Measurements from ENCODE around the gene ACSL3. TPM values are rescaled to one million over a fixed set of nuclear protein-coding genes. Genes with fewer than 3 reads are reported as not detected.
"Not testable (repeated sequence)": the region's sequence is repeated elsewhere in the genome, so short reads cannot be mapped to it uniquely, and the experiment has no call there.

Gene ACSL3
- total RNA-seq (2014; rRNA removed; shearing (Covaris generic)): 83.1 and 90.6 TPM in 2 replicates

DNA sequence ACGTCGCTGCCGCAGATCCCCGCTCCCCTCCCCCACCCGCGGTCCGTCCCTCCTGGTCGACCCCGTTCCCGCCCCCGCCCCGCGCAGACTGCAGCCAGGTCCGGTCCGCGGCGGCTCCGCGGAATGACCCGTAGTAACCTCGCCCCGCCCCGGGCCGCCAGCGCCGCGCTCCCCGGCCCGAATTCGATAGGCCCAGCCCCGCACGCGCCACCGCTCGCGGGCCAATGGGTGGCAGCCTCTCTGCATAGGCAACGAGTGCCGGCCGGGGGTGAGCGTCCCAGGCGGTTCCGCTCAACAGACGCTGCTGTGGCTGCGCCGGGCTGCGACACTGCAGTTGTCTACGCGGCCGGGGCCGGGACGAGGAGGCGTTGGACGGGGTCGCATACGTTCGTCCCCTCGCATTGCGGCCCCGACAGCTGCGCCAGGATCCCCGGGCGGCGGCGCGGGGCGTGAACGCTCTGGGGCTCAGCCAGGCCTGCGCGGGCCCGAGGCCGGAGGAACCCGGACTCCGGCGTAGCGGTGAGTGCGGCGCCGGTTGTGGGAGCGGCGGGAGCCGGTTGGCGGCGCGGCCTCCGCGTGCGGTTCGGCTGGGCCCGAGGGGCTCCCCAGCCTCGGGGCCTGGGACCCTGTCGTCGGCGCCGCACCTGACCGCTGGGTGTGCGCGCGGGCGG lies at the start of gene ACSL3:
Gene ACSL3 (plus strand): TSS at position 297 of the 671 bp plus-strand sequence. CDS start 47,737 bp downstream, outside the sequence.
- peak; percentile 92 for DNase-seq (ENCODE audit: low read depth)

DNA sequence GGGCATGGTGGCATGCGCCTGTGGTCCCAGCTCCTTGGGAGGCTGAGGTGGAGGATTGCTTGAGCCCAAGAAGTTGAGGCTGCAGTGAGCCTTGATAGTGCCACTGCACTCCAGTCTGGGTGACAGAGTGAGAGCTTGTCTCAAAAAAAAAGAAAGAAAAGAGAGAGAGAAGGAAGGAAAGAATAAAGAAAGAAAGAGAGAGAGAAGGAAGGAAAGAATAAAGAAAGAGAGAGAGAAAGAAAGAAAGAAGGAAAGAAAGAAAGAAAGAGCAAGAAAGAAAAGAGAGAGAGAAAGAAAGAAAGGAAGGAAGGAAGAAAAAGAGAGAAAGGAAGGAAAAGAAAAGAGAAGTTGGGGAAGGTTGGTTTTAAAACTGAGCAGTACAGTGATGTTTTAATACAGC lies 49.0 kb upstream of the ACSL3 start:
- DNase-seq (ENCODE audit: low read depth): no peak

DNA sequence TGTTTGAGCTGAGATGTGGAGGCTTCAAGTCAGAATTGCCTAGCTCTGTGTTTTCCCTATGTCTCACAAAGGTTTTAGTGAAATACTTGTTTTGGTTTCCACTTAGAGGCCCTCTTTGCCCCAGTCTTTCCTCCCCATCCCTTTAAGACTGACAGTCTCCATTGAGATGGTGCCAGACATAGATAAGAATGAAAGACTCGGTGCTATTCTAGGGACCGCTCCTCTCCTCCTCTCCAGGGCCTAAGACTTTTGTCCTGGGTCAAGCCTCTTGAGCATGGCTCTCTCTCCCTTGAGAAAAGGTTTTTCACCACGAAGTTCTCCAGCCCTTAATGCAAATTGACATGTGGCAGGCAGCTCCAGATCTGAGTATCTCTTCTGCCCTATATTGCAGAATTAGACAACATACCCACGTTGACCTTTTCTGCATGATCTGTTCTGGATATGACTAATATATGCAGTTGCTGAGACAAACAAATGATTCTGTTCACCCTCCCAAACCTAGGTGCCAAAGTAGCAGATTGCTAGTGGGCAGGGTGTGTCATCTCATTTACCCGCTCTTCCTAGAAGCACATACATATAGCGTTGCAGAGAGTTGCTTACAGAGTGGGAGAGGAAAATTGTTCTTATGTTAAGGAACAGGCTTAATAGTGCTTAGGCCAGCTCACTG lies 47.5 kb upstream of the ACSL3 start:
- DNase-seq (ENCODE audit: low read depth): peak; percentile 13

DNA sequence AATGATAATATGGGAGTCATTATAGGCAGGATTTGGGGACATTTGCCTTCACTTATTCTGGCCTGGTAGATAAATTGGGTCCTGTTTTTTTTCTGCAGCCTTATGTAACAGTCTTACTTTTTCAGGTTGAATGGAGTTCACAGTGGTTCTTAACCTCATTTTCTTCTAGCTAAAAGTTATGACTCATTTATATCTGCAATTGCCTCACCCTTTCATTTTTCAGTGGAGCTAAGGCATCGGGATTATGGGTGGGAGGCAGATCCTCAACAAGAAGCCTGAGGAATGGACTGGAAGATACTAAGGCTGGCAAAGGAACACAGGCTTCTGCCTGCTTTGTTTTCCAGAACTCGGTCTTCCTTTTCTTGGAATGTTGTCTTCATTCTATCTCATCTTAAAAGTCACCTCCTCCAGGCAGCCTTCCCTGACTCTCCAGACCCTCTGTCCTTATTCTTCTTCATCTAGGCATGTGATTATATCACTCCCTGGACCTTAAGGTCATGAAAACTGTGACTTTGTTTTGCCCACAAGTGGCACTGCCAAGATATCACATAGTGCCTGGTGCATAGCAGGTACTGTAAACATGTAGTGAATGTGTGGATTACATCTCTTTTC lies 41.0 kb upstream of the ACSL3 start:
- DNase-seq (ENCODE audit: low read depth): peak; percentile 43

DNA sequence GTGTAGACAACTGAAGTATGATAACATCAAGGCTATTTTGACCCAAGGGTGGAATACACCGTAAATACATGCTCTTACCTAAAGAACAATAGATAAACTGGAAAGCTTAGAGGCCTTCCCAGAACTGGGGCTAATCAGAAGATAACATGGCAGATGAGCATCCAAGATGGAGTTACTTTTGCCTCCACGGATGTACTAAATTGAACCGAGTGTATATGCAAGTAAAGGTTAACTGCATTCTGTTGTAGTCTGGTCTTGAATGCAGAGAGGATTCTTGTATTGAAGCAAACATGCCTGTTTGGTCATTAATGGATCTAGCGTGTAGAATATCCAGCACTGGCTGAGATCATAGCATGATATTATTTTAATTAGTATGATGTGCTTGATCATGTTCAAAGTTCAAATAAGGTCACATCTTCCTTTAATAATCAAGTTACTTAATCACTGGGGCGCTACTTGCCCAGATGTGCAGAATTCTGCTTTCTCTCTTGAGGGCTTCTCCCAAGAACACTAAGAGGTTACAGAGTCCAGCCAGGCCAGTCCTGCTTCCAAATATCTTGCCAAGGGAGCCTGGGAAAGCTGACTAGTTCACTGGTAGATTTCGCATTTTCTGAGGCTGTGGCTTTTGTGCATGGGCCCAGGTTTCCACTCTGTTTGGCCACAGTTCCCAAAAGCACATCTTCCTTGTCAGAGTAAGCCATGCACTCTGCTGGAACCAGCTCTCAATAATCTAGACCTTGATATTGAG lies 37.5 kb upstream of the ACSL3 start:
- no peak for DNase-seq (ENCODE audit: low read depth)

DNA sequence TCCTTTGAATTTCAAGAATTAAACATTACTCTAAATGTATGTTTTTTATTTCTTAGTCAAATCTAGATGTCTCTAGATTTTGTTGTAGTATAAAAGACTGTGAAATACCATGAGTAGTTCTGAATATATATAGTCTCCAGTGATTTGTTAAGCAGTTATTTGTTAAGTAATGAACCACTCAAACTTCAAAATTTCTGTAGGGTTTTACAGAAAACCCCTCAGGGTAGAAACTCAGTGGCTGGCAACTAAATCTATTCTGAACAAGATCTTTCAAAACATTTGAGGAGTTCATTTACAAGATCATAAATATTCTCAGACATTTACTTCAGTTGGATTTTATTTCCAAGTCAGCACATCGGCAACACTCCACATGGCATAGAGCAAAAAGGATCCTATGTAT lies 35.8 kb upstream of the ACSL3 start:
- peak; percentile 16 for DNase-seq (ENCODE audit: low read depth)

DNA sequence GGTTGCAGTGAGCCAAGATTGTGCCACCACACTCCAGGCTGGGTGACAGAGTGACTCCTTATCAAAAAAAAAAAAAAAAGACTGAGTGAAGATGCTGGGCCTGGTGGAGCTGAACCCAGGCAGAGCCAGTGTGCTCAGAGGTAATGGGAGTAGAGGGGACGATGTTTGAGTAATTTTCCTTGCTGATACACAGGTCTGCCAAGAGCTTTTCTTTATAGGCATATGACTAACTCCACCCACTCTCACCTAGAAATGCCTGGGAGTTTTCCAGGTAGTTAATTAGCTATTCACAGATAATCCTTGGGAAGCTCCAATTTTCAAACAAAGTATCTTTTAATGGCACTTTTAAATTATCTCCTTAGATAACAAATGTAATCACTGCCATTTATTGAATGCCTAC lies 33.4 kb upstream of the ACSL3 start:
- DNase-seq (ENCODE audit: low read depth): no peak

DNA sequence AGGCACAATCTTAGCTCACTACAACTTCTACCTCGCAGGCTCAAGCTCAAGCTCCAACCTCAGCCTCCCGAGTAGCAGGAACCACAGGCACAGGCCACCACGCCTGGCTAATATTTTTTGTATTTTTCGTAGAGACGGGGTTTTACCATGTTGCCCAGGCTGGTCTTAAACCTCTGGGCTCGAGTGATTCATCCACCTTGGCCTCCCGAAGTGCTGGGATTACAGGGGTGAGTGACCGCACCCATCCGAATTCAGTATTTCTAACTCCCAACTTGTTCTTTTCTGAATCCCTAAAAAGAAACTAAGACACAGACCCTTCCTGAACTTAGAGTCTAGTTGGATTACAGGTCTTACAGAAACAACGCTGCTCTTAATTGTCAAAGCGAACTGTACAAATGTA lies 32.3 kb upstream of the ACSL3 start:
- DNase-seq (ENCODE audit: low read depth): no peak

DNA sequence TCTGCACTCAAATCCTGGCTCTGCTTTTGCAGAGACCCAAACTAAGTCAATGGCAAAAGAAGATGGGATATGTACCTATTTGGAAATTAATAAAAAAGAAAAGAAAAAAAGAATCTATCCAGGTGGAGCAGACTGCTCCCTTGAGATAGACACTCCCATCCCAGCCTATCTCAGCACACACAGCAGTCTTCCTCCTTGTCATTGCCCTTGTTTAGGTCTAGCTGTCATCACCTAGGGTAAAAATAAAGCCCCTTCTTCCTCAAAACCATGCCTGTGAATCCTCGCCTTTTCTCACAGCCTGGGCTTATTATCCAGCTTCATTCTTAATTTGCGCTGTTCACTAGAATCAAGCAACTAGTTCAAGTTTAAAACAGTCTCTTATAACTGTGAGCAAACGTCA lies 30.7 kb upstream of the ACSL3 start:
- no peak for DNase-seq (ENCODE audit: low read depth)

DNA sequence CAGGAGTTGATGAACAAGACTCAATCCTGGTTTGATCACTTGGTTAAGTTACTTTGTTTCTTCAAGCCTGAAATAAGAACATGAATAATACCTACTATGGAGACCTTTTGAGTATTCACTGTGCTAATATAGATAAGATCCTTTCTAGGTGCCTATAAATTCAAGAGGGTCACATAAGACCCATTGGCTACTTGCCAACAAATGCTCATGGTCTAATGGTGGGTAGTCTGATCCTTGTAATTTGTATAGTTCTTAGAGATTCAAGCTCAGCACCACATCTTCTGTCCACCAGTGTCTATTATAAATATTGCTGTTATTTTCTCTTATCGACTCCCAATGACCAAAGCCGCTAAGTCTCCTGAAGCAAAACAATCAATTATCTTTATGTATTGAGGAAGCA lies 27.4 kb upstream of the ACSL3 start:
- no peak for DNase-seq (ENCODE audit: low read depth)

DNA sequence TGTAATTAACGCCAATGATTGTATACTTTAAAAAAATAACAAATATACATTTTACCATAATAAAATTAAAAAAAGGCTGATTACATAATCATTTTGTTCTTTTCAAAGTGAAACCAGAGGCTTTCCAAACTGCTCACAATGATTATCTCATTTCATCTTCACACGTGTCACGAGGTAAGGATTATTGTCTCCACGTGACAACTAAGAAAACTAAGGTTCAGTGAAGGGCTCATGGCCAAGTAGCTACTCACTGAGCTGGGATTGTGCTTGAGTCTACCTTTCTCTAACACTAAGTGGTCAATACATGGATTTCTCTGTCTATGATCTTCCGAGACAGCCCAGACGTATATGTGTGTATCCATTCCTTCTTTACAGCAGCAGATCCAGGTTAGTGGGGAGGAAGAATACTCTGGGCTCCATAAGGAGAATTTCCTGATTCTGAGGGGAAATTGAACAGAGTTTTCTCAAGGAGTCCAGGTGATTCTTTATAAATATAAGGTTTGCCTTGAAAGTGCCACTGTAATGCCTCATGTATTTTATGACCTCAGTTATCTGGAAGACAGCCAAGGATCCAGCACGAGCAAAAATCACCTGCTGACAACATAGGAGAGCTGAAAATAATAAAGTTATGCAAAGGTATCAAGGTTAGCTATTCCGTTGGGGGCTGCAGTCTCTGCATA lies 25.6 kb upstream of the ACSL3 start:
- DNase-seq (ENCODE audit: low read depth): peak; percentile 47

DNA sequence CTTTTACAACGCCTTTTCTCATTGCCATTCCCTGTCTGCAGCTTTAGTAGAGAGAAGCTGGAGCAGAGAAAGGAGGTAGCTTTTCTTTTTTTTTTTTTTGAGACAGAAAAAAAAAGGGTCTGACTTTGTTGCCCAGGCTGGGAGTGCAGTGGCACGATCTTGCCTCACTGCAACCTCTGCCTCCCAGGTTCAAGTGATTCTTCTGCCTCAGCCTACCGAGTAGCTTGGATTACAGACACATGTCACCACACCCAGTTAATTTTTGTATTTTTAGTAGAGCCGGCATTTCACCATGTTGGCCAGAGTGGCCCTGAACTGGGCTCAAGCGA lies 25.0 kb upstream of the ACSL3 start:
- DNase-seq (ENCODE audit: low read depth): no peak

DNA sequence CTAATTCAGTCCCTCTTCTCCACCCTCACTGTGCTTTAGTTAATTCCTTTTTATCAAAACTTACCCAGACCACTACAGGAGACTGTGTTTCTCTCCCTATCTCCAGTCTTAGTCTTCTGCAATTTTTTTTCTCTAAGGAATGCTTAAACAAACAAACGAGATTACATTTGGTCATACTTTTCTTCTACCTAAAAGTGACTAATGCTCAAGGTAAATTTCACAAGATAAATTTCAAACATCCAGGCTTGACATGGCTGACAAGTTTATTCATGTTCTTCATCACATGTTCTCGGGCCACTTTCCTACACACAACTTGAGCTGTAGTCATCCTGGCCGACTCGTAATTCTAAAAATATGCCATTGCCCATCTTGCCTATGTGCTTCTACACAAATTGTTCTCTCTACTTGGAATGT lies 23.2 kb upstream of the ACSL3 start:
- peak; percentile 75 for DNase-seq (ENCODE audit: low read depth)

DNA sequence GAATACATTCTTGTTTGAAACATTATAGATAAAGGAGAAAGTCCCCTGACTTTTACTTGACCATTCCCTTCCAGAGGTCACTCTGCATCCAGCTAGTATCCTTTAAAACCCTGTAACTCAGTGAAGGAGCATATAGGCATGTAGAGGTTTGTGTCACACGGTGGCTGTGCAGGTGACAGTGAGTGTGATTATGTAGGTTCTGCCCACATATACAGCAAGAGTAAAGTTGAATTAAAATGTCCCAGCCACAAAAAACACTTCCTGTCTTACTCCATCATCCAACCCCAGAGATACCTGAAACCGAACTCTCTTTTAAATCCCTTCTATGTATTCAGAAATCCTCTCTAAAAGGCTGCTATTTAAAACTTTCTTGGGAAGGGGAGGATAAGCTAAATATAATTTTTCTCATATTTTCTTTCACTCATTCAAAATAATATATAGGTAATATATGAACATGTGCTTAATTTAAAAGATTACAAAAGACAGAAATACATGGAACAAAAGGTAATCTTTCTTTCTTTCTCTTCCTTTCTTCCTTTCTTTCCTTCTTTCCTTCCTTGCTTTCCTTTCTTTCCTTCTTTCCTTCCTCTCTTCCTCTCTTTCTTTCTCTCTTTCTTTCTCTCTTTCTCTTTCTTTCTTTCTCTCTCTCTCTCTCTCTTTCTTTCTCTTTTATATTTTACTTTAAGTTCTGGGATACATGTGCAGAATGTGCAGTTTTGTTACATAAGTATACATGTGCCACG lies 20.6 kb upstream of the ACSL3 start:
- no peak for DNase-seq (ENCODE audit: low read depth)

DNA sequence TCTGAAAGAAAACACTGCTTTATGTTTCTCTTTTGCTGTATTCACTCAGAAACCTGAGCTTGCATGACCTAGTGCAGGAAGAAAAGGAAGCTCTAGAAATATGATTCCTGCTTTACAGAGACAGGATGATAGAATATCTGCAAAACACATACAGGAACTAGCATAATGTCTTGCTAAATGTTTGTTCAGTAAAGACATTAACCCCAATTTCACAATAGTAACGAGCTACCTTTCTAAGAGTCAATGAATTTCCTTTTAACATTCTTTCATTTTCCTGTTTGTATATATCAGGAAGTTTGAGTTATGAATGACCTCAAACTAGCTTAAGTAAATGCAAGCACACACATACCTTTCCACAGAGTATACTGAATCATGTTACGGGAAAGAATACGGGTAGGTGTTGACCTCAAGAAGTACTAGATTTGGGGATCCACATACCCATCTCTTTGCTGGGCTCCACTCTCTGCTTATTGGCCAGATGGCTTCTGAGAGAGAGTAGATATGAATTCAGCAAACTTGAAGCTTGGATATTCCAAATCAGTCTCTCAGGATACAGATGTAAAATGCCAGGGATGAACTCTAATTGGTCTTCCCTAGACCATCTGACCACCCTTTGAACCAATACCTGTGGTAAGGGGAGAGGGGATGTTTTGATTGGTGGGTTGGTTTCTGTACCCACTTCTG lies 18.2 kb upstream of the ACSL3 start:
- peak; percentile 22 for DNase-seq (ENCODE audit: low read depth)

DNA sequence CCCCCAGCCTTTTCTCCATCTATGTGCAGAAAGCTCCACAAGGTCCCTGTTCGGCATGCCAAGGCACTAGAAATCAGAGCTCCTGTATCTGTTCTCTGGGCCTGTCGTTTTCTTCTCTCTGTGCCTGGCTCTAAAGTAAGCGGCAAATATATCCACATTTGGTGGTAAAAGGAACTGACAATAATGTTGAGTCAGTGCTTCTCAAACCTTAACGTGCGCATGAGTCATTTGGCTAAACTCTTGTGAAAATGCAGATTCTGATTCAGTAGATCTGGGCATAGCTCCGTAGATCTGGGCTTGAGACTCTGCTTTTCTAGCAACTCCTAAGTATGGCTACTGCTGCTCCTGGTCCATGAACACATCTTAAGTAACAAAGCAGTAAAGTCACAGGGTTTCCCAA lies 16.5 kb upstream of the ACSL3 start:
- DNase-seq (ENCODE audit: low read depth): peak; percentile 91

DNA sequence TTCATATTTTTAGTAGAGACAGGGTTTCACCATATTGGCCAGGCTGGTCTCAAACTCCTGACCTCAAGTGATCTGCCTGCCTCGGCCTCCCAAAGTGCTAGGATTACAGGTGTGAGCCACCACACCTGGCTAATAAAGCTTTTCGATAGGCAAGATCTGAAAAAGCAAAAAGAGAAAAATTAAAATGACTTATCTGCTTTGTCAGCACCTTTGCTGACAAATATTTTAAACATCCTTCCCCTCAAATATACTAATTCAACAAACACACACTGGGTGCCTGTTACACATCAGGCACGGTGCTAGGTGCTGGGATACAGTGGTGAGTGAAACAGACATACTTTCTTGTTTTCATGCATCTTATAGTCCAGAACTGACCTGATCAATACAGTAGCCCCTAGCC lies 15.5 kb upstream of the ACSL3 start:
- not testable (repeated sequence) for DNase-seq (ENCODE audit: low read depth)

DNA sequence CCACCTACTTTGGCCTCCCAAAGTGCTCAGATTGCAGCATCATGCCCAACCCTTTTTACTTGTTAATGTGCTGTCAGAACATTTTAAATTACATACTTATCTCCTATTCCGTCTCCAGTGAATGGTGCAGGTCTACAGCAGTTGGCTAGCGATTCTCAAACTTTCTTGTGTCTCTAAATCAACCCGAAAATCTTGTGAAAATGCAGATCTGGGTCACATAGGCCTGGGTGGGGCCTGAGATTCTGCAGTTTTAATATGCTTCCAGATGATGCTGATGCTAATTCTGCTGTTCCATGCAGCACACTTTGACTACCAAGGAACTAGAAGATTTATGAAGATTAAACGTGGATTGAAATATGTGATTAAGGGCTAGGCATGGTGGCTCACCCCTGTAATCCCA lies 14.8 kb upstream of the ACSL3 start:
- DNase-seq (ENCODE audit: low read depth): no peak

DNA sequence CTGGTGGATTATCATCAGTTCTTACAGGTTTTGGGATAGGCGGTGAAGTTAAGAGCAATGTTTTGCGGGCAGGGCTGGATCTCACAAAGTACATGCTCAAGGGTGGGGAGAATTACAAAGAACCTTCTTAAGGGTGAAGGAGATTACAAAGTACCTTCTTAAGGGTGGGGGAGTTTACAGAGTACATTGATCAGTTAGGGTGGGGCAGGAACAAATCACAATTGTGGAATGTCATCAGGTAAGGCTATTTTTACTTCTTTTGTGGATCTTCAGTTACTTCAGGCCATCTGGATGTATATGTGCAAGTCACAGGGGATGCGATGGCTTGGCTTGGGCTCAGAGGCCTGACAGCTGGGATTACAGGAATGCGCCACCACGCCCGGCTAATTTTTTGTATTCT lies 12.8 kb upstream of the ACSL3 start:
- DNase-seq (ENCODE audit: low read depth): not testable (repeated sequence)

DNA sequence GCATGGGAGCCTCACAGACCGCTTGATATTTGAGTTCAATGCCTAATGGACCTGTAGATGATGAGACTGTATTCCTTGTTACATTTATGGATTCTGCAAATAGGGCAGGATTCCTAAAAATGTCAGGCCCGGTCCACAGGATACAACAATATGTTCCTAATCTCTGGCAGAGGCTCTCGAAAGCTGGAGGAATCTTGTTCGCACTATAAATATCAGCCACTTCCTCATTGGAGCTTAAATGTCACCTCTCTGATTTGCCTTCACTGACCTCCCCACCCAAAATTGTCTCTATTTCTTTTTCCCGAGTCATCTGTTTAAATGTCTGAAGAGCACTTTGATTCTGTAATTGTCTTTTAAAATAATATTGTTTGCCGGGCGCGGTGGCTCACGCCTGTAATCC lies 12.0 kb upstream of the ACSL3 start:
- no peak for DNase-seq (ENCODE audit: low read depth)
